IPS-20b (cell line): ENCODE data around the gene NID1.

Source experiments
- H3K27ac ChIP-seq: one replicate; pipeline ENCODE4 v1.5.1; 2013; ENCODE audit warnings: low read length
- H3K27me3 ChIP-seq: 2 replicates; pipeline ENCODE4 v1.6.1; 2013; ENCODE audit warnings: mild to moderate bottlenecking, low read length, inconsistent platforms; ENCODE audit not compliant: insufficient read depth
- H3K36me3 ChIP-seq: 2 replicates; pipeline ENCODE4 v1.6.1; 2013; ENCODE audit warnings: low read depth, mild to moderate bottlenecking, inconsistent platforms, low read length, moderate library complexity; ENCODE audit not compliant: insufficient read depth
- H3K4me1 ChIP-seq: 2 replicates; pipeline ENCODE4 v1.6.1; 2013; ENCODE audit warnings: mild to moderate bottlenecking, control low read depth, inconsistent platforms, low read length, moderate library complexity; ENCODE audit not compliant: insufficient read depth
- H3K4me3 ChIP-seq: 2 replicates; pipeline ENCODE4 v1.5.1; 2013; ENCODE audit warnings: mild to moderate bottlenecking, low read length, inconsistent platforms
- H3K9ac ChIP-seq: 2 replicates; pipeline ENCODE4 v1.6.1; 2013; ENCODE audit warnings: low read depth, mild to moderate bottlenecking, inconsistent platforms, low read length, moderate library complexity
- H3K9me3 ChIP-seq: 2 replicates; pipeline ENCODE4 v1.6.1; 2013; ENCODE audit warnings: mild to moderate bottlenecking, low read depth, low read length, inconsistent platforms; ENCODE audit not compliant: insufficient read depth

Gene NID1

DNA sequence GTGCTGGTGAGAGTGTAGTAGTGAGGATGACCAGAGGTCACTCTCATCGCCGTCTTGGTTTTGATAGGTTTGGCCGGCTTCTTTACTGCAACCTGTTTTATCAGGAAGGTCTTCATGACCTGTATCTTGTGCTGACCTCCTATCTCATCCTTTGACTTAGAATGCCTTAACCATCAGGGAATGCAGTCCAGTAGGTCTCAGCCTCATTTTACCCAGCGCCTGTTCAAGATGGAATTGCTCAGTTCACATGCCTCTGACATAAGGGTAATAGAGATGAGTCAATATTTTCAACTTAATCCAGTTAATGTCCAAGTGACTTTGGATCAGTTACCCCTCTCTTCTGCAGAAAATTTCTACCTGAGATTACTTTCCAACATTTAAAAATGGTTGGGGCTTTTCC lies 4.6 kb downstream of the NID1 start:
- Histone ChIP-seq H3K9ac (no peak overlapping the region), H3K4me1 (peaks cover 12% of the 10 kb centered on the region), H3K27me3 (peaks cover 33% of the 10 kb centered on the region), H3K36me3 (no peaks in the 10 kb centered on the region), H3K4me3 (no peak overlapping the region), H3K9me3 (no peaks in the 10 kb centered on the region), H3K27ac (no peak overlapping the region)

DNA sequence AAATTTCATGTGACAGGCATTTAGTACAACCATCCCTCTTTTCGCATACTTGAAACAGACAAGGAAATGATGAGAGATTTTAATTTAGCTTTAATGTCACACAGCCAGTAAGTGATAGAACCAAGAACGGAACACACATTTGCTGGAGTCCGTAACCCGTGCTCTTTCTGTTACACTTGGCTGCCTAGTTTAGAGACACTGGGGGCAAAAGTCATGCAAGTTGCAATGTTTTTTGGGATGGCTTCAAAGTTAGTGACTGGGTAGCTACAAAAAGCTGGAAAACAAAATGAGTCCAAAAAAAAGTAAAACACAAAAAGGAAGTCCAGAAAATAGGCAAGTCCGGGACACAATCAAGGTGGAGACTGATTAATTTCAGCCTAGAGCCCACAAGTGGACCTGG lies 5.9 kb downstream of the NID1 start:
- Histone ChIP-seq H3K9me3 (no peaks in the 10 kb centered on the region), H3K27ac (no peak overlapping the region), H3K4me1 (peaks cover 12% of the 10 kb centered on the region), H3K4me3 (no peak overlapping the region), H3K27me3 (peaks cover 21% of the 10 kb centered on the region), H3K36me3 (no peaks in the 10 kb centered on the region), H3K9ac (no peak overlapping the region)

DNA sequence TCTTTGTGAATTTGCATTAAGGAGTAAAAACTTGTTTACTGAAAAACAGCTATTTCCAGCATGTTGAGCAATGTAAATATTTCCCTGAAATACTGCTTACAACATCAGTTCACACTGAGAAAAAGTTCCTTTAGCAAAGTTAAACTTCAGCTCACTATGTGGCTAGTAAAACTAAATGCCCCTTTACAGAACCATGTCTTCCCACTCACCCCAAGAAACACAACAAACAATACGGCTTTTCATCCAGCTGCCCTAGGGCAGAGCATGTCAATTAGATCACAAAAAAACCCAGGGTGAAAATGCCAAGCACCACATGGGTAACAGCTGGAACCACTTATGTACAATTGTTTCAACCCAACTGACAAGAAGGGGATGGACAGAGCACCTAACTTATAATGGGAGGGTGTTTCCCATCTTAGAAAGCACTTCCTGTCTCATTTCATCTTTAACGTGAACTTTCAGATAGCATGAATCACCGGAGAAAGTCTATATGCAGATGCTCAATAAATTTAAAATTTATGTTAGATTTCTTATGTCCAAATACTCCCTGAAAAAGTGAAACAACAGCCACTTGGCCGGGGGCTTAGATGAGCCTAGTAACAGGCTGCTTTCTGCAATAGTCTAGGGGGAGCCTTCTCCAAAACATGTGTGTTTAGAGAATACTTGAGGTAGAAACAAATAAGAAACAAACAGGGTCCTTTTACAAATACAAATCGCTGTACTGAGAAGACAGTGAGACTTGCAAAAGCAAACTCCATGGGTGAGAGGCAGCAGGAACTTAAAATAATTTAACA lies 6.6 kb downstream of the NID1 start:
- Histone ChIP-seq H3K9ac (0 out of 2 replicates have a peak overlapping the region, but pooled peaks have one; percentile 7), H3K4me3 (no peak overlapping the region)

DNA sequence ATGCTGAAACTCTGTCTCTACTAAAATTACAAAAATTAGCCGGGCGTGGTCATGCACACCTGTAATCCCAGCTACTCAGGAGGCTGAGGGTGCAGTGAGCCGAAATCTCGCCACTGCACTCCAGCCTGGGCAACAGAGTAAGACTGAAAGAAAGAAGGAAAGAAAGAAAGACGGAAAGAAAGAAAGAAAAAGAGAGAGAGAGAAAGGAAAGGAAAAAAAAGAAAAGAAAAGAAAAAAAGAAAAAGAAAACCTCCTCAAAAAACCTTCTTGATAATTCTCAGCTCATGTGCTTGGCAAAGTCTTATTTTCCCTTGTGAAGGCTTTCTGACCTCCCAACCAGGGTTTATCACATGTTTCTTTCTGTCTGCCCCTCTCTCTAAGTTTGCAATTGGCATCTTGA lies 7.3 kb downstream of the NID1 start:
- H3K4me1 ChIP-seq = peaks cover 12% of the 10 kb centered on the region
- H3K27ac ChIP-seq = no peak overlapping the region
- no peak overlapping the region for H3K9ac ChIP-seq
- peaks cover 7% of the 10 kb centered on the region; the same call in 1 of the 2 replicates for H3K27me3 ChIP-seq
- H3K9me3 ChIP-seq = no peaks in the 10 kb centered on the region
- no peaks in the 10 kb centered on the region for H3K36me3 ChIP-seq
- no peak overlapping the region for H3K4me3 ChIP-seq

More for the DNA sequence above, 6.6 kb downstream of the NID1 start:
- H3K9me3 ChIP-seq = no peaks in the 10 kb centered on the region
- H3K27ac ChIP-seq = no peak overlapping the region
- H3K27me3 ChIP-seq = peaks cover 14% of the 10 kb centered on the region
- H3K4me1 ChIP-seq = peaks cover 12% of the 10 kb centered on the region
- H3K36me3 ChIP-seq = no peaks in the 10 kb centered on the region

DNA sequence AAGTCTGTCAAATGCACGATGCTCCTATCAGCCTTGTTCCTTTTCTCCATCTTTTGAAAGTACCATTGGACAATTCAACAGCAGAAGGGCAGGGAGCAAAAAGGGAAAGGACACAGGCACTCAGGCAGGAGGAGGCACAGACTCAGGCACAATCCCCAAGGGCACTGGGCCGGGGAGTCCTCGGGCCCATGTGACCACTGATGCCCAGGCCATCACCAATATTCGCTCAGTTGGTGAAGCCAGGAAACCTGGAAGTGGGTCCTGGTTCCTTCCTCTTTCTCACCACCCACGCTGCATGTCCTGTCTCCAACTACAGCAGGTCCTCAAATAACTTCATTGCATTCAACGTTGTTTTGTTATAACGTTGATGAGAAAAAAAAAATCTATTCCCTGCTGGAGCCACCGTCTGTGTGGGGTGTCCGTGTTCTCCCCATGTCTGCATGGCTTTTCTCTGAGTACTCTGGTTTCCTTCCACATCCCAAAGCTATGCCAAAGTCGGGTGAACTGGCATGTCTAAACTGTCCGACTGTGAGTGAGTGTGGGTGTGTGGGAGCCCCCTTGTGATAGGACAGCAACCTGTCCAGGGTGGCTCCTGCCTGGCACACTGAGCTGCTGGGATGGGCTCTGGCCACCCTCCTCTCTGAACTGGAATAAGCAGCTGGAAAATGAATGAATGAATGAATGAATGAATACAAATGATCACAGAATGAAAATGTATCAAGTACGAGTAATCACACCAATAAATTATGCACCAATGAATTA lies 12.5 kb downstream of the NID1 start:
- Histone ChIP-seq H3K4me1 (no peaks in the 10 kb centered on the region), H3K9ac (no peak overlapping the region), H3K9me3 (no peaks in the 10 kb centered on the region), H3K4me3 (no peak overlapping the region), H3K36me3 (no peaks in the 10 kb centered on the region), H3K27ac (no peak overlapping the region), H3K27me3 (no peaks in the 10 kb centered on the region)

DNA sequence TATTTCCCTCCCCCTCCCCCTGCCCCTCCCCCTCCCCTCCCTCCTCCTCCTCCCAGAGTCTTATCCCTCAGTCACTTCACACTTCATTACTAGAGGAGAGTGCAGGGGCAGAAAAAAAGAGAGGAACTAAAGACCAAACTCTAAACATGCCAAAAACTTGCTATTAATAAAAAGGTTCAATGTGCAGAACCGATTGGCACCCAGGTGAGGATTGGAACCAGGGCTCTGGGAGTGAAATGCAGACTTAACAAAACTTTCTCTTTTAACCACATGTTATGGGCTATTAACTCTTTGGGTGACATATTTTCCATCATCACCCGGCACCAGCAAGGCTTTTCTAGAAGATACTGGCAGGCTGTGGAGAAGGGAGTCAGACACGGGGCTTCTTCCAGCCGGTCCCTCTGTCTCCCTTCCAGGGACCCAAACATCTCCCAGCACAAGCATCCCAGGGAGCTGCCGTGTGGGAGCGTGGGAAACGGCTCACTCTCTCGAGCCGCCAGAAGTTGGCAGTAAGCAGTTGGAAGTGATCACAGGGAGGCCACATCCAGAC lies 13.6 kb downstream of the NID1 start:
- no peak overlapping the region for H3K9ac ChIP-seq

DNA sequence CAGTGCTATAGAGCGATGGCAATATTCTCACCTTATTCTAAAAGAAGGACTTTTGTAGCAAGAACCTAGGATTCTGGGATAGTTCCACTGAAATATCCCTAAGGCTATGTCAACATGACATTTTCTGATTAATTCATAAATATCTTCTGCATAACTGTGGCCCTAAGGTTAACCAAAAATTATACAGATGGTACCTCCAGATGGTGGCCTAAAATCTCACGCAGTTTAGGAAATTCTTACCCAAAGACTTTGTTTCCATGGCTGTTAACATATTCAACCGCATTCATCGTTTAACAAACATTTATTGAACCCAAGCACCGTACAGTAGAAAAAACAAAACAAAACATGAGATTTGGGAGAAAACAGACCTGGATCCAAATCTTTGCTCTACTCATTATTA lies 19.1 kb downstream of the NID1 start:
- H3K4me1 ChIP-seq = no peaks in the 10 kb centered on the region
- H3K4me3 ChIP-seq = no peak overlapping the region
- H3K9ac ChIP-seq = no peak overlapping the region
- H3K27ac ChIP-seq = no peak overlapping the region
- H3K36me3 ChIP-seq = no peaks in the 10 kb centered on the region; the same call in 1 of the 2 replicates
- H3K27me3 ChIP-seq = no peaks in the 10 kb centered on the region
- no peaks in the 10 kb centered on the region; the same call in 1 of the 2 replicates for H3K9me3 ChIP-seq

More for the DNA sequence above, 13.6 kb downstream of the NID1 start:
- Histone ChIP-seq H3K4me1 (no peaks in the 10 kb centered on the region), H3K27ac (no peak overlapping the region), H3K36me3 (no peaks in the 10 kb centered on the region), H3K4me3 (no peak overlapping the region), H3K9me3 (no peaks in the 10 kb centered on the region), H3K27me3 (no peaks in the 10 kb centered on the region)

DNA sequence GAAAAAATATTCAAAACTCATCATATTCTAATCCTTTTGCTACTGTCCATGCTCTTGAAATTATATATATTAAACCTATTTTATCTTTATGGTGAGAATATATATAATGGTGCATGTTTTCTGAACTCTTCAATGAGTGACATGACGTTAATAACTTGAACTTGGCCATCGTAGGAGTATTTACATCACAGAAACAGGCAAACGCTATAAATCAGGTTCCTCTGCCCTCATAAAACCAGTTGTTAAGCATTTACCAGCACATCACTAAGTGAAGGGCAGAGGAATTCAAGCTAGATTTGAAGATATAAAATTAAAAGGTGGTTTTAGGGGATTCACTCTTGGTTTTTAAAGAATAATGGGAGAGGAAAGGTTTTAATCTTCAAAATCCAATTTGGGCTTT lies 20.5 kb downstream of the NID1 start:
- Histone ChIP-seq H3K27me3 (no peaks in the 10 kb centered on the region), H3K27ac (no peak overlapping the region), H3K9ac (no peak overlapping the region), H3K36me3 (no peaks in the 10 kb centered on the region; the same call in 1 of the 2 replicates), H3K4me1 (no peaks in the 10 kb centered on the region), H3K4me3 (no peak overlapping the region), H3K9me3 (no peaks in the 10 kb centered on the region; the same call in 1 of the 2 replicates)

DNA sequence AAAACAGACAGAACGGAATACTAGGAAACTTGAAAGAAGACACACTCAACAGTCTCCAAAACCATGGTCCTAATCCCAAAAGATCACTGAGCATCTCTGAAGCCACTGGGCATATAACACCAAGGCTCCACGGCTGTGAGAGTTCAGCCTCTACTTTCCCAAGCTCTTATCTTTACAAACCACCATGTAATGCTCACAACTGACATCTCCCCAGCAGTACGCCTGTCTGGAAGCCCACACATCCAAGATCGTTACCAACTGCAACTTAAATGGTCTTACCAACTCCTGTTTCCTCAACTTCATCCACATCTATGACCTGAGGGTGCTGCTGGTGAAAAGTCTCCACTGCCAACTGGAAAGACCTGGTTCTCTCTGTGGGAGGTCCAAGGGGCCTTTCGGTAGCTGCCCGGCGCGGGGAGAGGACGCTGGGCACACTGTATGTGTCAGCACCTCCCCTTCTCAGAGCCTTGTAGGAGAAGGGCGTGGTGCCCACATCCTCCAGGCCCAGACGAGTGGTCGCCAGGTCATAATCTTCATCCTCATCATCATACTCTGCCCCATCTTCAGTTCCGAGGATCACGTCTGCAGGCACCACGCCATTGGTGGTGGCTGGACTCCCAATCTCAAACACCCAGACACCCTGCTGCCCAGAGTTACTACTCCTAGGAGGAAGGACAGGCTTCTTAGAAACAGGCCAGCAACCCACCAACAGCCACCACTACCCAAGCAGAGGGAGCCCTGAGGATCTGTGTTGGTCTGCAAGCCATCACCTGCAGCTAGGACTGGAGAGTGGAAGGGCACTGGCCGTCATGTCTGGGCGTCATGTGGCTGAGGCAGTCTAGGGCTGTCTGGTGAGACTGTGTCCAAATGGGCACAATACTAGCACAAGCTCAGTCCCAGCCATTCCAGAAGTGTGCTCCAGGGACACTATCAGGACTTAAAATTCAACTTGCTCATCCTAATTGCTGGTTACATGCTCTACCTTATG lies 23.0 kb downstream of the NID1 start:
- H3K36me3 ChIP-seq = no peaks in the 10 kb centered on the region; the same call in 1 of the 2 replicates

DNA sequence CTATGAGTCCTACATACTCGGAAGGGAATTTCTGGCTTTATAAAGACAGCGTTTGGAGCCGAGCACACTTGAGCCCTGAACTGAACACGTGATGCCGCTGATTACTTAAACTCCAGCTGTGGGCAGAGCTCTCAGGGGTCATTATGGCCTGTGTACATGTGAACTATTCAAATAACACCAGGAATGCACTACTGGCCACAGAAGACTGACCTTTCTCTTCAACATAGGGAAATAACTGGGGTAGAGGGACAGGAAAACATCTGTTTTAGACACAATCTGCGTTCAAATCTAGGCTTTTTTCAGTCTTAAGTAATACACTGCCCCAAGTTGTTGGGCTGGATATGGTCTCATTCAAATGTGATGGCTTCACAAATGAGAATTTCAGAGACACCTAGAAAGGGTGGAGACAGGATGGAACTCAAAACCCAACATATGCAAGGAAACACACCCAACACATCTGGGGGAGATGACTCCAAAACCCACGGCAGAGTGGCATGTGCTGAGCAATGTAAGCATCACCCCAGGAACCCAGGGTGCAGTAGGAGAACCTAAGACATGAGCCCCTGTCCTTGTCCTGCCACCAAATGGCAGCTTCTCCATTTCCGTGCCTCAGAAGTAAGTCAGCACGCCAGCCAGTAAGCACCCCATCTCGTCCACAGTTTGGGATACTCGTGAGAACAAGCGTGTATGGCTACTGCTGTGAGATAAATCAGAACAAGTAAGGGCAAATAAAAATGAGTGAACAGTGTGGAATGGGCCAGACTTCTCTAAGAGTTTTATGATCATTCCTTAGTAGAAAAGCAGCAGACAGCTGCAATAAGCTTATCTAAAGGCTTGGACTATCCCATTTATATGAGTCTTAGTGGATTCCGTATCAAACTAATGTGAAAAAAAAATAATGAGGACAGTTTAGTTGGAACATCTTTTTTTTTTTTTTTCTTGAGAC lies 24.9 kb downstream of the NID1 start:
- Histone ChIP-seq H3K4me1 (no peaks in the 10 kb centered on the region), H3K4me3 (no peak overlapping the region), H3K9me3 (no peaks in the 10 kb centered on the region; the same call in 1 of the 2 replicates), H3K27ac (no peak overlapping the region), H3K9ac (no peak overlapping the region), H3K27me3 (no peaks in the 10 kb centered on the region), H3K36me3 (no peaks in the 10 kb centered on the region; the same call in 1 of the 2 replicates)

More for the DNA sequence above, 23.0 kb downstream of the NID1 start:
- Histone ChIP-seq H3K27me3 (no peaks in the 10 kb centered on the region), H3K27ac (no peak overlapping the region), H3K9ac (no peak overlapping the region), H3K4me1 (no peaks in the 10 kb centered on the region), H3K9me3 (no peaks in the 10 kb centered on the region; the same call in 1 of the 2 replicates), H3K4me3 (no peak overlapping the region)
